Psoas muscle (tissue), 8 donors: ENCODE data around the gene TP53I11. TPM values are rescaled to one million over a fixed set of nuclear protein-coding genes. Genes with fewer than 3 reads are reported as not detected.

Experiments used
- ATAC-seq, 4 donors: fragments of 200-7000 bp; cut with Tn5 transposase; one replicate each; pipeline ENCODE4 v1.9.1; 2020; ENCODE audit warnings: moderate library complexity in 3 of 4, mild to moderate bottlenecking in 2 of 4
- DNase-seq, 2 donors: peaks; one replicate each; pipeline ENCODE4 v3.0.0-alpha.2; 2020
- H3K27ac ChIP-seq: fragments of 200-600 bp; one replicate; pipeline ENCODE4 v1.8.0; 2022
- H3K27me3 ChIP-seq, 3 donors: fragments of 200-600 bp in 1 of 3; one replicate each; pipeline versions ENCODE4 v1.6.1 to v1.8.0; 2013 to 2022; ENCODE audit warnings: low read length in 2 of 3, mild to moderate bottlenecking in 2 of 3, moderate library complexity in 1 of 3; ENCODE audit not compliant: insufficient read depth in 3 of 3
- H3K36me3 ChIP-seq, 2 donors: fragments of 200-600 bp in 1 of 2; one replicate each; pipeline versions ENCODE4 v1.6.1 to v1.8.0; 2013 to 2022; ENCODE audit warnings: low read depth in 1 of 2, mild to moderate bottlenecking in 1 of 2, moderate library complexity in 1 of 2; ENCODE audit not compliant: insufficient read depth in 1 of 2
- H3K4me1 ChIP-seq: fragments of 200-600 bp; one replicate; pipeline ENCODE4 v1.8.0; 2022
- H3K4me3 ChIP-seq: fragments of 200-600 bp; one replicate; pipeline ENCODE4 v1.8.0; 2022; ENCODE audit warnings: mild to moderate bottlenecking
- H3K9me3 ChIP-seq: fragments of 200-600 bp; one replicate; pipeline ENCODE4 v1.8.0; 2022
- CTCF ChIP-seq: fragments of 200-600 bp; IDR thresholded peaks from one replicate; pipeline ENCODE4 v1.8.0; 2022; ENCODE audit warnings: antibody characterized with exemption
- WGBS, 3 donors: extraction: QIAGEN DNeasy Blood & Tissue Kit; methylation state at CpG; one replicate each; pipeline versions ENCODE4 v1.1.6 to v1.1.7; 2013; 5-methylcytosine and 5-hydroxymethylcytosine counted together
- intact Hi-C, 2 donors: fragments of 100-400 bp; cut with DNase I; formaldehyde crosslinking; loops; one replicate each; pipeline versions ENCODE4 v1.11.0 to v1.14.2; 2022
- polyA plus RNA-seq, 3 donors: library from polyadenylated mRNA; stranded (reverse); fragments of 200-250 nt; gene quantifications; one replicate each; pipeline ENCODE4 v1.2.3, GENCODE V29; 2013
- total RNA-seq, 4 donors: library from RNA; stranded (reverse); fragmentation: NEBNext Ultra II Directional in 2 of 4; extraction: Animal tissue kit (Norgen Biotek cat#: 25700) in 2 of 4; gene quantifications; one replicate each; pipeline versions ENCODE4 v1.2.1 to v1.2.4, GENCODE V29; 2021 to 2023
- donor health status: healthy with polysubstance abuse.
- donor health status: DM: no; HTN: no; CAD: no; lungs with moderate emphysema.
- donor health status: Bipolar disorder and iron deficiency.
- donor health status: healthy.
- donor health status: DM: yes; HTN: yes; CAD: no.
- donor health status: DM: no; HTN: no; CAD: no.
- donor health status: DM: no; HTN: no; CAD: no.
- donor health status: DM: yes; HTN: yes; CAD: no.

Gene TP53I11
- total and polyA plus RNA-seq, 7 donors: 4.8 to 16.5 (median 8.3) TPM

- Histone ChIP-seq H3K9me3 (no peaks in the 10 kb centered on the region), H3K4me1 (no peaks in the 10 kb centered on the region), H3K36me3 (no peaks in the 10 kb centered on the region), H3K4me3 (no peak overlapping the region), H3K27ac (no peak overlapping the region), H3K27me3 (no peaks in the 10 kb centered on the region)
- no peak for TF ChIP-seq CTCF
- DNase-seq (no peak), ATAC-seq (no peak)
- 77 to 79% (median 79%) methylated on average over 19 of the region's 19 CpGs for WGBS, 3 donors
- intact Hi-C loops: no loop called here
Measured at GRCh38 chr11:44972746-44973435, 22.2 kb upstream of the TP53I11 start.

GRCh38 chr11:44971185-44971584 is 20.5 kb upstream of the TP53I11 start:
- H3K27me3 ChIP-seq: no peaks in the 10 kb centered on the region
- intact Hi-C loops: no loop called here
- no peaks in the 10 kb centered on the region for H3K9me3 ChIP-seq
- H3K4me1 ChIP-seq: no peaks in the 10 kb centered on the region
- no peak for ATAC-seq
- no peak overlapping the region for H3K27ac ChIP-seq
- 91 to 93% (median 93%) methylated on average over 10 of the region's 10 CpGs for WGBS, 3 donors
- H3K4me3 ChIP-seq: no peak overlapping the region
- DNase-seq: no peak
- TF ChIP-seq CTCF: no peak
- H3K36me3 ChIP-seq: no peaks in the 10 kb centered on the region

- Histone ChIP-seq H3K4me3 (no peak overlapping the region), H3K9me3 (no peaks in the 10 kb centered on the region), H3K27ac (no peak overlapping the region), H3K36me3 (no peaks in the 10 kb centered on the region), H3K27me3 (no peaks in the 10 kb centered on the region), H3K4me1 (no peaks in the 10 kb centered on the region)
- no peak for TF ChIP-seq CTCF
- intact Hi-C loops: no loop called here
- 81 to 87% (median 86%) methylated on average over 6 of the region's 6 CpGs for WGBS, 3 donors
- DNase-seq: no peak
- ATAC-seq: no peak
Measured at GRCh38 chr11:44970293-44970692, 19.6 kb upstream of the TP53I11 start.

GRCh38 chr11:44969651-44970252 is 19.1 kb upstream of the TP53I11 start:
- TF ChIP-seq CTCF: no peak
- Histone ChIP-seq H3K36me3 (no peaks in the 10 kb centered on the region), H3K4me3 (no peak overlapping the region), H3K9me3 (no peaks in the 10 kb centered on the region), H3K4me1 (no peaks in the 10 kb centered on the region), H3K27ac (no peak overlapping the region), H3K27me3 (no peaks in the 10 kb centered on the region)
- ATAC-seq (no peak), DNase-seq (no peak)
- intact Hi-C loops: no loop called here
- WGBS, 3 donors: 88 to 92% (median 88%) methylated on average over 12 of the region's 12 CpGs

GRCh38 chr11:44968510-44968909 is 17.8 kb upstream of the TP53I11 start:
- H3K36me3 ChIP-seq: no peaks in the 10 kb centered on the region
- ATAC-seq (no peak), DNase-seq (no peak)
- WGBS, 3 donors: 79 to 85% (median 81%) methylated on average over 3 of the region's 3 CpGs
- intact Hi-C loops: no loop called here
- H3K4me1 ChIP-seq: no peaks in the 10 kb centered on the region
- H3K4me3 ChIP-seq: no peak overlapping the region
- TF ChIP-seq CTCF: no peak
- no peaks in the 10 kb centered on the region for H3K27me3 ChIP-seq
- H3K27ac ChIP-seq: no peak overlapping the region
- no peaks in the 10 kb centered on the region for H3K9me3 ChIP-seq
